Measurements from ENCODE around the gene CCDC7.
A peak's percentile ranks its signal among the peaks of the same experiment; 100 is the strongest.
"Not testable (repeated sequence)": the region's sequence is repeated elsewhere in the genome, so short reads cannot be mapped to it uniquely, and the experiment has no call there.

Gene CCDC7

DNA sequence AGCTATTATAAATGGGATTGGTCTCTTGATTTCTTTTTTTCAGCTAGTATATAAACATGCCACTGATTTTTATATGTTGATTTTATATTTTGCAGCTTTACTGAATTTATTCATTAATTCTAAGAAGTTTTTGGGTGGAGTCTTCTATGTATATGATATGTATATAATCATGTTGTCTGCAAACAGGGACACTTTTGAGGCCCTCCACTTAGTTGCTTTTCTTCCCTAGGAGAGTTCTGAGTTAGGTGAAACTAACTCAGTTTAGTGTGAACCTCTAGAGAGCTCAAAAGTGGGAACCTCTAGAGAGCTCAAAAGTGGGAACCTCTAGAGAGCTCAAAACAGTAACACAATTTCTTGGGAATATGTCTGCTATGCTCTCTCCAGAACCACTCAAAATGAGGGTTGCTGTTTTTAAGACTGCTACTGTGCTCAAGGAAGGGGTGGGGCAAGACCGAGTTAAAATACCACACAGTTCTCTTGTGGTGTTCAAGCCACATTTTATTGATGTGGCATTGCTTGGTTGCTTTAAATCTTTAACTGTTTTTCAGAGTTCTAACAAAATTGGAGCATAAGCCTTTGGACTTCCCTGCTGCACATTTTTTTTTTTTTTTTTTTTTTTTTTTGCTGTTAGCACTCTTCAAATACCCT is 13.2 kb downstream of the CCDC7 start:
- peak; percentile 73 for DNase-seq

DNA sequence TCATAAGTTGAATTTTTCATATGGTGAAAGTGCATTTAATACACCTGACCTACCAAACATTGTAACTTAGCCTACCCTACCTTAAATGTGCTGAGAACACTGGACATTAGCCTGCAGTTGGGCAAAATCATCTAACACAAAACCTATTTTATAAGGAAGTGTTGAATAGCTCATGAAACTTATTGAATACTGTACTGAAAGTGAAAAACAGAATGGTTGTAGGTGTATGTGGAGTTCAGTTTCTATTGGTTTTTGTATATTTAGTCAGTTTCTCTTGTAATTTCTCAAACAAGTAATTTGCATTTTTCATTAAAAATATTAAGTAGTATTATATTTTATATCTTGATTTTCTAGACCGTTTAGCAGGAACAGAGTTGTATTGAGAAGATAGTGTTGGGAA is 15.3 kb downstream of the CCDC7 start:
- no peak for DNase-seq

DNA sequence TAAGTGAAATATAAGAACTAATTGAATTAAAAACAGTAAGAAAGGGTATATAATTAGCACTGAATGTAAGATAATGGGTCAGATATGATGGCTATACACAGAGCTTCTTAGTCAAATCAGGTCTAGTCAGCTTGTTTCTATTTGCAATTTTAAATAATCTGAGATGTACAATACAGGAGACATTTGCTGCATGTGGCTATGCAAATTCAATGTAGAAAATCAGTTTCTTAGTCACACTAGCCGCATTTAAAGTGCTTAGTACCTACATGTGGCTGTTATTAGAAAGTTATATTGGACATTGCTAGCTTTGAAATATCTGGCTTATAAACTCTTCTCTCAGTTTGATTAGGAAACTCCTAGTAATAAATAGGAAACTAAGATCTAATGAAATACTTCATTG is 25.3 kb downstream of the CCDC7 start:
- no peak for DNase-seq

DNA sequence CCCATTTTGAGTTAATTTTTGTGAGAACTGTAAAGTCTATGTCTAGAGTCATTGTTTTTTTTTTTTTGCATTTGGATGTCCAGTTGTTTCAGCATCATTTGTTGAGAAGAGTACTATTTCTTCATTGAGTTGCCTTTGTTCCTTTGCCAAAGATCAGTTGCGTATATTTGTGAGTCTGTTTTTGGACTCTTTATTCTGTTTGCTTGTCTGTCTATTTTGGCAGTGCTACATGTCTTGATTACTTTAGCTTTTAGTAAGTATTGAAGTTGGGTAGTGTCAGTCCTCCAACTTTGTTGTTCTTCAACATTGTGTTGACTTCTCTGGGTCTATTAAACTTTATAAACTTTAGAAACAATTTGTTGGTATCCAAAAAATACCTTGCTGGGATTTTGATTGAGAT is 31.6 kb downstream of the CCDC7 start:
- DNase-seq = no peak

DNA sequence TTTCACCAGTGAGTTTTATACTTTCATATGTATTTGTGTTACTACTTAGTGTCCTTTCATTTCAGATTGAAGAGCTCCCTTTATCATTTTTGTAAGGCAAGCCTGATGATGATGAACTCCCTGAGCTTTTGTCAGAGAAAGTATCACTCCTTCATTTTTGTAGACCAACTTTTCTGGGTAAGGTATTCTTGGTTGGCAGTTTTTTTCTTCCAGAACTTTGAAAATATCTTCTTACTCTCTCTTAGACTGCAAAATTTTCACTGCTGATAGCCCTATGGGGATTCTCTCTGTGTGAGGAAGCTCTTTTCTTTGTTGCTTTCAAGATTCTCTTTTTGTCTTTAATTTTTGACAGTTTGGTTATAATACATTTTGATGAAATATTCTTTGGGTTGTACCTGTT is 35.7 kb downstream of the CCDC7 start:
- no peak for DNase-seq

DNA sequence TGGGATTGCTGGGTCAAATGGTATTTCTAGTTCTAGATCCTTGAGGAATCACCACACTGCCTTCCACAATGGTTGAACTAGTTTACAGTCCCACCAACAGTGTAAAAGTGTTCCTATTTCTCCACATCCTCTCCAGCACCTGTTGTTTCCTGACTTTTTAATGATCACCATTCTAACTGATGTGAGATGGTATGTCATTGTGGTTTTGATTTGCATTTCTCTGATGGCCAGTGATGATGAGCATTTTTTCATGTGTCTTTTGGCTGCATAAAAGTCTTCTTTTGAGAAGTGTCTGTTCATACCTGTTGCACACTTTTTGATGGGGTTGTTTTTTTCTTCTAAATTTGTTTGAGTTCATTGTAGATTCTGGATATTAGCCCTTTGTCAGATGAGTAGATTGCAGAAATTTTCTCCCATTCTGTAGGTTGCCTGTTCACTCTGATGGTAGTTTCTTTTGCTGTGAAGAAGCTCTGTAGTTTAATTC is 37.1 kb downstream of the CCDC7 start:
- DNase-seq = not testable (repeated sequence)

DNA sequence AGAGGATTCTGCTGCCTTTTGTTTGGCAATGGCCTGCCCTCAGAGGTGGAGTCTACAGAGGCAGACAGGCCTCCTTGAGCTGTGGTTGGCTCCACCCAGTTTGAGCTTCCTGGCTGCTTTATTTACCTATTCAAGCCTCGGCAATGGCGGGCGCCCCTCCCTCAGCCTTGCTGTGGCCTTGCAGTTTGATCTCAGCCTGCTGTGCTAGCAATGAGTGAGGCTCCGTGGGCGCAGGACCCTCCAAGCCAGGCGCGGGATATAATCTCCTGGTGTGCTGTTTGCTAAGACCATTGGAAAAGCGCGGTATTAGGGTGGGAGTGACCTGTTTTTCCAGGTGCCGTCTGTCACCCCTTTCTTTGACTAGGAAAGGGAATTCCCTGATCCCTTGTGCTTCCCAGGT is 42.1 kb downstream of the CCDC7 start:
- not testable (repeated sequence) for DNase-seq

DNA sequence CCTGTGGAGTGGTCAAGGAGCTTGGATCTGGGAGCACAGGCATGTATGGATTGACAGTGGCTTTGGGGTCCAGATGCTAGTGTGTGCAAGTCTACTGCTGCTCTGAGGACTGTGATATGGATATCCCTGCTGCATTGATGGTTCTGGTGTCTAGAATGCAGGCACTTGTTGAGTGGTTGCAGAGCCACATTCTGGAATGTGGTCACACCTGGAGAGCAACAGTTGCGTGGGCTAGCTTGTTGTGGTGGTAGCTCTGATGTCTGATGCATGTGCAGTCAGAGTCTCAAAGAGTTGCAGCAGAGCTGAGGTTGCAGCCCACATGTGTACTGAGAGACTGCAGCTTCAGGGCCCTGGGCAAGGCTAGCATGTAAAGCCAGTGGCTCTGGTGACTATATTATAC is 43.2 kb downstream of the CCDC7 start:
- DNase-seq = no peak

DNA sequence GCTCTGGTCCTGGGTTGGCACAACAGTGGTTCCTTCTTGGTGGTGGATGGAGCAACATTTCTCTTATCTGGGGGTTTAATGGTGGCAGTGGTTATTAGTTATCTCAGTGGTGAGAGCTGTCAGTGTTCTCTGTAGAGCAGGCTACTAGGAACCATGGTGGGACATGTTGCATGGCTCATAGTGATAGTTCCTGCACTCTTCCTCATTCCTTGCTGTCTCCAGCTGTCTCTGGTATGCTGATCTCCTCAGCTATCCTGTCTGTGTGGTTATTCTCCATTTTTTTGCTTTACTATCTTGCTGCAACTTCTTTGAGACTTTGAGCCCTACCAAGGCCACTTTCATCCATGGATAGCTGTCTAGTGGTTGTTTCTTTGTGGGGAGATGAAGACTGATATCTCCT is 44.0 kb downstream of the CCDC7 start:
- no peak for DNase-seq

DNA sequence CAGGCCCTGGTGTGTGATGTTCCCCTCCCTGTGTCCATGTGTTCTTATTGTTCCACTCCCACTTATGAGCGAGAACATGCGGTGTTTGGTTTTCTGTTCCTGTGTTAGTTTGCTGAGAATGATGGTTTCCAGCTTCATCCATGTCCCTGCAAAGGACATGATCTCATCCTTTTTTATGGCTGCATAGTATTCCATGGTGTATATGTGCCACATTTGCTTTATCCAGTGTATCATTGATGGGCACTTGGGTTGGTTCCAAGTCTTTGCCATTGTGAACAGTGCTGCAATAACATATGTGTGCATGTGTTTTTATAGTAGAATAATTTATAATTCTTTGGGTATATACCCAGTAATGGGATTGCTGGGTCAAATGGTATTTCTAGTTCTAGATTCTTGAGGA is 48.6 kb downstream of the CCDC7 start:
- DNase-seq = not testable (repeated sequence)

DNA sequence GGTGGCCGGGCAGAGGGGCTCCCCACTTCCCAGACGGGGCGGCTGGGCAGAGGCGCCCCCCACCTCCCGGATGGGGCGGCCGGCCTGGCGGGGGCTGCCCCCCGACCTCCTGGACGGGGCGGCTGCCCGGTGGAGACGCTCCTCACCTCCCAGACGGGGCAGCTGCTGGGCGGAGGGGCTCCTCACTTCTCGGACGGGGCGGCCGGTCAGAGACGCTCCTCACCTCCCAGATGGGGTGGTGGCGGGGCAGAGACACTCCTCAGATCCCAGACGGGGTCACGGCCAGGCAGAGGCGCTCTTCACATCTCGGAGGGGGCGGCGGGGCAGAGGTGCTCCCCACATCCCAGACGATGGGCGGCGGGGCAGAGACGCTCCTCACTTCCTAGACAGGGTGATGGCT is 54.2 kb downstream of the CCDC7 start:
- not testable (repeated sequence) for DNase-seq

DNA sequence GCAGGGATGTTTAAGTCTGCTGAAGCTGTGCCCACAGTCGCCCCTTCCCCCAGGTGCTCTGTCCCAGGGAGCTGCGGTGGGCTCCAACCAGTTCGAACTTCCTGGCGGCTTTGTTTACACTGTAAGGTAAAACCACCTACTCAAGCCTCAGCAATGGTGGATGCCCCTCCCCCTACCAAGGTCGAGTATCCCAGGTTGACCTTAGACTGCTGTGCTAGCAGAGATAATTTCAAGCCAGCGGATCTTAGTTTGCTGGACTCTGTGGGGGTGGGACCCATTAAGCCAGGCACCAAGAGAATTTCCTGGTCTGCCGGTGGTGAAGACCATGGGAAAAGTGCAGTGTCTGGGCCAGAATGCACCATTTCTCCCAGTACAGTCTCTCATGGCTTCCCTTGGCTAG is 56.0 kb downstream of the CCDC7 start:
- no peak for DNase-seq

DNA sequence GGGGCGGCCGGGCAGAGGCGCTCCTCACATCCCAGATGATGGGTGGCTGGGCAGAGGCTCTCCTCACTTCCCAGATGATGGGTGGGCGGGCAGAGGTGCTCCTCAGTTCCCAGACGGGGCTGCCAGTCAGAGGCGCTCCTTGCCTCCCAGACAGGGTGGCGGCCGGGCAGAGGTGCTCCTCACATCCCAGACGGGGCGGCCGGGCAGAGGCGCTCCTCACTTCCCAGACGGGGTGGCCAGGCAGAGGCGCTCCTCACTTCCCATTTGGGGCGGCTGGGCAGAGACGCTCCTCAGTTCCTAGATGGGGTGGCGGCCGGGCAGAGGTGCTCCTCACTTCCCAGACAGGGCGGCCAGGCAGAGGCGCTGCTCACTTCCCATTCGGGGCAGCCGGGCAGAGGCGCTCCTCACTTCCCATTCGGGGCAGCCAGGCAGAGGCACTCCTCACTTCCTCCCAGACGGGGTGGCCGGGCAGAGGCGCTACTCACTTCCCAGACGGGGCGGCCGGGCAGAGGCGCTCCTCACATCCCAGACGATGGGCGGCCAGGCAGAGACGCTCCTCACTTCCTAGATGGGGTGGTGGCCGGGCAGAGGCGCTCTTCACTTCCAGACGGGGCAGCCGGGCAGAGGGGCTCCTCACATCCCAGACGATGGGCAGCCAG is 60.0 kb downstream of the CCDC7 start:
- DNase-seq = not testable (repeated sequence)

DNA sequence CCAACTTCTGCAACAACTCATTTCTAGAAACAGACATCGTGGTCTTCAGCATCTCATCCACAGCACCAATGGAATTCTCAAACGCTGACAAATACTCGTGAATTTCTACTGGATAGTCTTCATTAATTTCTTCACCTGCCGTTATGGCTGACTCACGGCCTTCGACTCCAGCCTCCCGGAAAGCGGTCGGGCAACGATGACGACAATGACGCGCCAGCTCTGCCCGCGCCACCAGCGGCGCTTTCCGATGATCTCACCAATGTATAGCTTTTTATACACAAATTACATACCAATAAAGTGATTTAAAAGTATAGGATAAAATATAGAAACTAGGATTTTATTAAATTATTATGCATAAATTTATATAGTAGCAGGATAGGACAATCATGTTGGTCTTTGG is 65.7 kb downstream of the CCDC7 start:
- DNase-seq = no peak

DNA sequence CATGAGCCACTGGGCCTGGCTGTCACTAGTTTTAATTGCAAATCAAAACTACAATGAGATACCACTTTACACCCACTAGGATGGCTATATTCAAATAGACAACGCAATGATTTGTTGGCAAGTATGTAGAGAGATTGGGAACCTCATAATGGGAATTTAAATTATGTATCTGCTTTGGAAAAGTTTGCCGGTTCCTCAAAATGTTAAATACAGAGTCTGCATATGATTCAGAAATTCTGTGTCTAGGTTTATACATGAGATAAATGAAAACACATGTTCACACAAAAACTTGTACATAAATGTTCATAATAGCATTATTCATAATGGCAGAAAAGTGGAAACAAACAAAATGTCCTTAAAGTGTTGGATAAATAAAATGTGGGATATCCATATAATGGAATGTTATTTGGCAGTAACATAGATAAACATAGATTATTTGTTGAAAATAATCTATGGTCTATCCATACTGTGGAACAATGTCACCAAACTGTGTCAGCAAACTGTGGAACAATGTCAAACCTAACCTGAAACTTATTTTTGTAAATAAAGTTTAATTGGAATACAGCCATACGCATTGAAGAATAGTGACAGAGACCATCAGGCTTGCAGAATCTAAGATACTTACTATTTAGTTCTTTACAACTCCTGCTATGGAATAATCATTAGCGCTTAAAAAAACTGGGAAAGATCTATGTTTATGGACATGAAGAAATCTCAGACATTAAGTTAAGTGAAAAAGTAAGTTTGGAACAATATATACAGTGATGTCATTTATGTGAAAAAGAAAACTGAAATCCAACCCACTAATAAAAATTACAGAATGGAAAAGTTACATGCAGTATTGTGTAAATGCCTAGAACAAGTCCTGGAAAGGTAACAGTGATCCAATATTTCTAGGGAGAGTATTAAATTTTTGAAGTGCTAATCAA is 70.9 kb downstream of the CCDC7 start:
- no peak for DNase-seq

DNA sequence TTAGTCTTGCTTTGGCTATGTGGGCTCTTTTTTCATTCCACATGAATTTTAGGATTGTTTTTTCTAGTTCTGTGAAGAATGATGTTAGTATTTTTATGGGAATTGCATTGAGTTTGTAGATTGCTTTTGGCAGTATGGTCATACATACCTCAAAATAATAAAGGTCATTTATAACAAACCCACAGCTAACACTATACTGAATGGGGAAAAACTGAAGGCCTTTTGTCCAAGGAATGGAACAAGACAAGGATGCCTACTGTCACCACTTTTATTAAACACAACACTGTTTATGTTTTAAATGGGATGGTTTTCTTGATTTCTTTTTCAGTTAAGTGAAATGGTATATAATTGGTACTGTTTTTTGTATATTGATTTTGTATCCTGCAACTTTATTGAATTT is 84.3 kb downstream of the CCDC7 start:
- DNase-seq = no peak

DNA sequence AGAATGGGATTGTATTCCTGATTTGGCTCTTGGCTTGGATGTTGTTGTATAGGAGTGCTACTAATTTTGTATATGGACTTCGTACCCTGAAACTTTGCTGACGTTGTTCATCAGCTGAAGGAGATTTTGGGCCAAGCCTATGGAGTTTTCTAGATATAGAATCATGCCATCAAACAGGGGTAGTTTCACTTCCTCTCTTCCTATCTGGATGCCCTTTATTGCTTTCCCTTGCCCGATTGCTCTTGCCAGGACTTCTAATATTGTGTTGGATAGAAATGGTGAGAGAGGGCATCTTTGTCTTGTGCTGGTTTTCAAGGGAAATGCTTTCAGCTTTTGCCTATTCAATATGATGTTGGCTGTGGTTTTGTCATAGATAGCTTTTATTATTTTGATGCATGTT is 92.3 kb downstream of the CCDC7 start:
- no peak for DNase-seq

DNA sequence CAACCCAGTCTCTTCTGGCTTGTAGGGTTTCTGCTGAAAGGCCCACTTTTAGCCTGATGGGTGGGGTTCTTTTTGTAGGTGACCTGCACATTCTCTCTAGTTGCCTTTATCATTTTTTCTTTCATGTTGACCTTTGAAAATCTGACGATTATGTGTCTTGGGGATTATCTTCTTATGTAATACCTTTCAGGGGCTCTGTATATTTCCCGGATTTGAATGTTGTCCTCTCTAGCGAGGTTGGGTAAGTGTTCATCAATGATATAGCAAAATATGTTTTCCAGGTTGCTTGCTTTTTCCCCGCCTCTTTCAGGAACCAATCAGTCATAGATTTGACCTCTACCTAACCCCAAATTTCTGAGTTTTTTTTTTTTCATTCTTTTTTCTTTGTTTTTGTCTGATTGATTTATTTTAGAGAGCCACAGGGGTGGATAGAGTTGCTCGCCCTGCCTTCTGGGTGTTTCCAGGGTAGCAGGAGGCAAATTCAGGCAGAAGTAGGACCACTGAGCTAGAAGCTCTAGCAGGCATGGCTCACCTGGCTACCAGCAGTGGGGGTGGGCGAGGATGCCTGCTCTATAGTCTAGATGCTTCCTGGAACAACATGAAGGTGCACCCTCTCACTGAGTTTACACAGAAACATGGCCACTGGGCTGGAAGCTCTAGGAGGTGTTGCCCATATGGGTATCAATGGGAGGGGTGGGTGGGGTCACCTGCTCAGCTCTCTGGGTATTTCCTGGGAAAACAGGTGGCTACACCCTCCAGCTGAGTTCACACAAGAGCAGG is 94.9 kb downstream of the CCDC7 start:
- DNase-seq = no peak

DNA sequence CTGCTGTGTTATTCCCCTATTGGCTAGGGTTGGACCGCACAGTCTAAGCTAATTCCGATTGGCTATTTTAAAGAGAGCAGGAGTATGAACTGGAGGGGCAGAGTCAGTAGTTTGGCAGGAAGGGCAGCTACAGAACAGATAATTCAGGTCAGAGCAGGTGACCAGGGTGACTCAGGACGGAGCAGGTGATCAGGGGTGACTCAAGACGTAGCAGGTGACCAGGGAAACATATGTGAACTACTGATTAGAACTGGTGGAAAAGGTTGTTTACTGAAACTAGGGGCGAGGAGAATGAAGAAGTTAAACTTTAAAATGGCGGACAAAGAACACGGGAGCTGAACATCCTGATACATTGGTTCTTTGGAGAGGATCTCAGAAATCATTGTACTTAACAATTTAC is 102.3 kb downstream of the CCDC7 start:
- DNase-seq = no peak

DNA sequence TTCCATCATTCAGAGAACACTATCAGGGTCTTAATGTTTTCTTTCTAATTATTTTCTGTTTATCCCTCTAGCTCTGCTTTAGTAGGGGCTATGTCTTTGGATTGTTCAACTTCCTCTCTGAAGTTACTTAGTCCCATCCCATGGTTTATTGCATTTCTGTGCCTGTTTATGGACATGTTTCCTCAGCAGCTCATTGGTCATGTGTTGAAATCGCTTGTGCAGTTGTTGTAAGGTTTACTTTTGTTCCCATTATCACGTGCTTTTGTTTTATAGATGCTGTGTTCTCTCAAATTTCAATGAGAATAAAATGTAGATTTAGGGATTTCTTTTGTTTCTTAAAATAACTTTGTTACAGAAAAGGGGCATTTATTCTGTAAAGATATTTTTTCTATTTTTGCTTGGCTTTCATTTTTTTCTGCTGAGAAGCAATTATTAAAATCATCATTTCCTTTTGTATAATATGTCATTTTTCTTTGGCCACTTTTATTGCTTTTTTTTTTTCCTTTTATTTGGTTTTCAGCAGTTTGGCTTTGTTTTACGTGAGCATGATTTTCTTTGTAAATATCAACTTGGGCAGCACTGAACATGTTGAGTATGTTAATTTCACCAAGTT is 110.9 kb downstream of the CCDC7 start:
- no peak for DNase-seq

DNA sequence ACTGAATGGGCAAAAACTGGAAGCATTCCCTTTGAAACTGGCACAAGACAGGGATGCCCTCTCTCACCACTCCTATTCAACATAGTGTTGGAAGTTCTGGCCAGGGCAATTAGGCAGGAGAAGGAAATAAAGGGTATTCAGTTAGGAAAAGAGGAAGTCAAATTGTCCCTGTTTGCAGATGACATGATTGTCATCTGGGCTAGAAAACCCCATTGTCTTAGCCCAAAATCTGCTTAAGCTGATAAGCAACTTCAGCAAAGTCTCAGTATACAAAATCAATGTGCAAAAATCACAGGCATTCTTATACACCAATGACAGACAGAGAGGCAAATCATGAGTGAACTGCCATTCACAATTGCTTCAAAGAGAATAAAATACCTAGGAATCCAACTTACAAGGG is 116.8 kb downstream of the CCDC7 start:
- not testable (repeated sequence) for DNase-seq

DNA sequence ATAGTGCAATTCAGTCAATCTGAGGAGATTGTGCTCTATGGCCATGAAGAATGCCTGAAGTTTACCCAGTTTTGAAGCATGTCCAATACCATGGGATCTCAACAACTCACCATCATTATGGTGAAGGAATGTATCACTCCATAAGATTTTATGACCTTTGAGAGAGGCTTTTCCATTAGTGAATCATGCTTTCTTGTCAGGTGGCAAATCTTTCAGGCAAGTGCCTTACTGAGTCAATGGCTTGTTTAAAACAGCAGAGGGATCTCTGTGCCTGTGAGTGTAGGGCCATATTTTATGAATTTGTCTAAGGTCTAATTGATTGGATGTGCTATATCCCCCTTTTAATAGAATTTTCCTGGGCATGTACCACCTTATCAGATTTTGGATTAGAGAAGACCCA is 131.5 kb downstream of the CCDC7 start:
- DNase-seq = no peak

All from CD4-positive, alpha-beta T cell treated with Interleukin-17A for 4 hours (primary cell).